ENCODE measurements around the gene DDX41.
A peak's percentile ranks its signal among the peaks of the same experiment; 100 is the strongest.

Gene DDX41

DNA sequence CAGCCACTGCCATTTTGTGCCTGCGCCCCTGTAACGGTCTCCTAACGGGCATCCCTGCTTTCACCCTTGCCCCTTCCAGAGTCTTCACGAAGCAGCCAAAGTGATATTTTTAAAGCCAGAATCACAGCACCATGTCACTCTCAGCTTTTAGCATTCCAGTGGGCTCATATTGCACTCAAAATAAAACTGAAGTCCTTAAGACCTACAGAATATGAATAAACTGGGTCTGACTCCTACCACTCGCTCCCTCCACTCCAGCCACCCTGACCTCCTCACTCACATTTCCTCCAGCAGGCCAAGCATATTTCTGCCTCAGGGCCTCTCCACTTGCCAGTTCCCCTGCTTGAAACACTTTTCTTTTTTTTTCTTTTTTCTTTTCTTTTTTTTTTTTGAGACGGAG, 16.9 kb downstream of the DDX41 start:
- TF ChIP-seq, protein P1, sequence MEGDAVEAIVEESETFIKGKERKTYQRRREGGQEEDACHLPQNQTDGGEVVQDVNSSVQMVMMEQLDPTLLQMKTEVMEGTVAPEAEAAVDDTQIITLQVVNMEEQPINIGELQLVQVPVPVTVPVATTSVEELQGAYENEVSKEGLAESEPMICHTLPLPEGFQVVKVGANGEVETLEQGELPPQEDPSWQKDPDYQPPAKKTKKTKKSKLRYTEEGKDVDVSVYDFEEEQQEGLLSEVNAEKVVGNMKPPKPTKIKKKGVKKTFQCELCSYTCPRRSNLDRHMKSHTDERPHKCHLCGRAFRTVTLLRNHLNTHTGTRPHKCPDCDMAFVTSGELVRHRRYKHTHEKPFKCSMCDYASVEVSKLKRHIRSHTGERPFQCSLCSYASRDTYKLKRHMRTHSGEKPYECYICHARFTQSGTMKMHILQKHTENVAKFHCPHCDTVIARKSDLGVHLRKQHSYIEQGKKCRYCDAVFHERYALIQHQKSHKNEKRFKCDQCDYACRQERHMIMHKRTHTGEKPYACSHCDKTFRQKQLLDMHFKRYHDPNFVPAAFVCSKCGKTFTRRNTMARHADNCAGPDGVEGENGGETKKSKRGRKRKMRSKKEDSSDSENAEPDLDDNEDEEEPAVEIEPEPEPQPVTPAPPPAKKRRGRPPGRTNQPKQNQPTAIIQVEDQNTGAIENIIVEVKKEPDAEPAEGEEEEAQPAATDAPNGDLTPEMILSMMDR (IDR thresholded peaks at IDR 0.05; ENCODE audit: low read depth, low read length) = no peak
- Histone ChIP-seq H3K9me3 (no peaks in the 10 kb centered on the region), H3K4me3 (ENCODE audit: low read depth, low read length) (no peak overlapping the region), H3K27me3 (no peaks in the 10 kb centered on the region), H3K4me1 (peaks cover 40% of the 10 kb centered on the region), H3K36me3 (peaks cover 3% of the 10 kb centered on the region; the same call in 1 of the 2 replicates)
- DNase-seq = no peak

DNA sequence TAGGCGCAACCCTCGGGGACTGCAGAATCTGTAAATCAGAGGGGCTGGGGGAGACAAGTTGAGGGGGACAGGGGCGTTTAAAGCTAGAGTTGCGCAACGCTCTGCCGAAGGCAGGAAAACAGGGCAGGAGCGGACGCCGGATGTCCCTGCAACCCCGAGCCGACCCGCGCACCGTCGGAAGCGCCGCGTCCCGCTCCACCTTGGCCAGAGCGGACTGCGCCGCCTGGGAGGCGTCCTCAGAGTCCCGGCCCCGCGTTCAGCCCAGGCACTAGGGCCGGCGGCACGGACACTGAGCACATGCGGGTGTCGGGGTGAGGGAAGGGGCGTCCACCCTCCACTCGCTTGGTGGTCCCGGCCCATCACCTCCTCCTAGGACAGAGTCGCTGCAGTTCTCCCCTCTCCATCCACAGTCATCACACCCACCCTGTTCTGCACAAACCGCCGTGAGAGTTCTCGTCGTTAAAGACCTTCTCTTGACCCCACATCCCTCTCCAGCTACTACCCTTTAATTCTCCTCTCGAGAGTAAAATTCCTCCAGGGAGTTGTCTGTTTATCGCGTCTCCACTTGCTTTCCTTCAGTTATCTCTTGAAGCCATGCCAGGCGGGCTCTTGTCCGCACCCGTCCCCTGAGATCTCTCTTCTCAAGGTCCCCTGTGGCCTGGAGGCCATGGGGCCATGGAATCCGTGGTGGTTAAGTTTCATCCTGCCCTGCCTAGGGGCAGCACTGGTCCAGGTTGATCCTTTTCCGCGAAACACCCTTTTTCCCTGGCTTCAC, 18.6 kb downstream of the DDX41 start:
- TF ChIP-seq, protein P1 (IDR thresholded peaks at IDR 0.05; ENCODE audit: low read depth, low read length) = no peak
- Histone ChIP-seq H3K36me3 (peaks cover 3% of the 10 kb centered on the region; the same call in 1 of the 2 replicates), H3K27me3 (no peaks in the 10 kb centered on the region), H3K9me3 (no peaks in the 10 kb centered on the region), H3K4me3 (ENCODE audit: low read depth, low read length) (peak overlapping the region; percentile 53), H3K4me1 (peaks cover 47% of the 10 kb centered on the region)
- DNase-seq = peak; percentile 48

- peaks cover 3% of the 10 kb centered on the region for H3K36me3 ChIP-seq
- H3K4me1 ChIP-seq = peaks cover 41% of the 10 kb centered on the region
- H3K9me3 ChIP-seq = no peaks in the 10 kb centered on the region
- peak within 1 kb of the TSS; percentile 75 for H3K4me3 ChIP-seq (ENCODE audit: low read depth, low read length)
- DNase-seq = peak; percentile 98
- TF ChIP-seq, protein P1 (IDR thresholded peaks at IDR 0.05; ENCODE audit: low read depth, low read length) = no peak
- no peaks in the 10 kb centered on the region for H3K27me3 ChIP-seq
Observed at GRCh38 chr5:177497292-177498012, 19.3 kb downstream of the DDX41 start, which contains the start of gene PDLIM7. TSS of gene PDLIM7 (minus strand) at chr5:177497604. CDS start at chr5:177496512, 1,092 bp downstream.

DNA sequence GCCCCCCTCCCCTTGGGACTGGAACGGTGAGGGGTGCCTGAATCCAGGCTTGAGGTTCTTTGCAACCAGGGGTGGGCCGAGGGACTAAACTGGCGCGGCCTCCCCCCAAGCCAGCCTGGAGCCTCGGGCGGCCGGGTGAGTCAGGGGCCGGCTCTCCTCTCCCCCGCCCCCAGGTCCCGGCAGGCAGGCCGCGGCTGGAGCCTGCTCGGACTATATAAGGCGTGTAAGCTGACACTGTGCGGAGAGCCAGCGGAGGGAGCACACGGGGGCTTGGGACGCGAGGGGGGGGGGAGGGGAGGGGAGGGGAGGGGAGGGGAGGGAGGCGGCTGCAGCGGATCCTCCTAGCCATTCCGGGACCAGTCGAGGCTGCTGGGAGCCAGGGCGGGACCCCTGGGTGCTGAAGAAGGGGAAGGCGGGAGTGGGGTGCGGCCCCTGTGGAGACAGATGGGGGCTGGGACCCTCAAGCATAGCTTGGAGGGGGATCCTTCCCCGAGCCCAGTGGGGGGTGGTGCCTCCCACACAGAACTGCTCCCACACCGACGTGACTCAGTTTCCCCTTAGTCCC, 20.0 kb downstream of the DDX41 start:
- Histone ChIP-seq H3K4me1 (peaks cover 41% of the 10 kb centered on the region), H3K9me3 (no peaks in the 10 kb centered on the region), H3K4me3 (ENCODE audit: low read depth, low read length) (peak overlapping the region; percentile 75), H3K27me3 (no peaks in the 10 kb centered on the region), H3K36me3 (peaks cover 7% of the 10 kb centered on the region)
- peak; percentile 91 for DNase-seq
- TF ChIP-seq, protein P1 (IDR thresholded peaks at IDR 0.05; ENCODE audit: low read depth, low read length) = no peak

DNA sequence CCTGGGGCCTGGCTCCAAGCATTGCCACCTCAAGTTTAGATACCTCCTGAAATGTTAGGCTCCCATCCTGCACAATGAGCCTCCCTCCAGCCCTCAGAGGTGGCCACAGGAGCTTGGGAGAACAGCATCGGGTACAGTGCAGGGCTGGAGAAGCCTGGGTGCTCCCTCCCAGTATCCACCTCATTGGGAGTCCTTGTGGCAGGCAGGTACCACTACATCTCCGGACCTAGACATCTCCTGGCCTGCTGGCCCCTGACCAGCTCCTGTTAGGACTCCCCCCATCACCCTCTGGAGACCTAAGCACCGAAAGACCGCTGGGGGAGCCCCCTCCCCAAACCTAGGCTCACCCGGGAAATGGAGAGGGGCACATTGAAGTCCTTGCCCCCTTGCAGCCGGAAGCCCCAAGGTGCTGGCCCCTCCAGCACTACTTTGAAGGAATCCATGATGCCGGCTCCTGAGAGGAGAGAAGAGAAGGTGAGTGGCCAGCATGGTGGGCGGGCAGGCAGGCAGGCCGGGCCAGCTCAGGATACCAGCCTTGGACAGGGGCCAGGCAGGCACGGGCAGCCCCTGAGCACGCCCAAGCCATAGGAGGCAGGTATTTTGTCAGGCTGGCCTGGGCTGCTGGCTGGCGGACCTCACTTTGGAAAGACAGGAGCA, 20.6 kb downstream of the DDX41 start:
- Histone ChIP-seq H3K4me1 (peaks cover 39% of the 10 kb centered on the region), H3K9me3 (no peaks in the 10 kb centered on the region), H3K36me3 (peaks cover 11% of the 10 kb centered on the region), H3K4me3 (ENCODE audit: low read depth, low read length) (peak overlapping the region; percentile 75), H3K27me3 (no peaks in the 10 kb centered on the region)
- DNase-seq = peak; percentile 53
- TF ChIP-seq, protein P1 (IDR thresholded peaks at IDR 0.05; ENCODE audit: low read depth, low read length) = peak; percentile 42
